Measurements from ENCODE around the gene RPN2. TPM values are rescaled to one million over a fixed set of nuclear protein-coding genes. Genes with fewer than 3 reads are reported as not detected.

RPN2 gene
- total RNA-seq, 4 donors from 2014 or later = 95.2 to 116 (median 109) TPM

DNA sequence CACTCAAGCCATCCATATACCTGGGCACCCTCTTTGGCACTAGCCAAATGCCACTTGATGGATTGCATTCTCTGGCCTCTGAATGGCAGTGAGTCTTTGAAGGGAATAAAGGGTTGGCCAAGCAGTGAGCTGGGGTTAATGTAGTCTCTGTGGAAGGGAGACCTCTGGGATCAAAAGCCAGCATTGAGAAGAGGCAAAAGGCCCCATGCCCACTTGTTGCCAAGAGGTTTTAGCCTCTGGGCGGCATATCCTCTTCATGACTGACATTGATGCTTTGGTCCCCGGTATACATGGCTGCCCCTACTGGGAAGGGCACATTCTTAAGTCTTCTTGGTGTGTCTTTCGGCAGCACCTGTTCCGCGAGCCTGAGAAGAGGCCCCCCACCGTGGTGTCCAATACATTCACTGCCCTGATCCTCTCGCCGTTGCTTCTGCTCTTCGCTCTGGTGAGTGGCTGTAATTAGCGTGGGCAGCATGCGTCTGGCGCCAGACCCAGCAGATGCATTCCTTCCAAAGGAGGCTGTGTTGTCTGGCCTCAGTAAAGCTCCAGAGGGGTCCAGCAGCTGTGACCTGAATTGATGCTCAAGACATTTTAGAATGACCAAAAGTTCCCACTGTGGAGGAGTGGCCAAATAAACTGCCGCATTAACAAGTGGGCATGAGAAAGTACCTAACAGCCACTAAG is 53.0 kb downstream of the RPN2 start:
- peaks cover 0 to 3% (median 0%) of the 10 kb centered on the region in 4 donors for H3K4me1 ChIP-seq
- TF ChIP-seq POLR2A (IDR thresholded peaks at IDR 0.05) = no peak
- TF ChIP-seq, protein P1, sequence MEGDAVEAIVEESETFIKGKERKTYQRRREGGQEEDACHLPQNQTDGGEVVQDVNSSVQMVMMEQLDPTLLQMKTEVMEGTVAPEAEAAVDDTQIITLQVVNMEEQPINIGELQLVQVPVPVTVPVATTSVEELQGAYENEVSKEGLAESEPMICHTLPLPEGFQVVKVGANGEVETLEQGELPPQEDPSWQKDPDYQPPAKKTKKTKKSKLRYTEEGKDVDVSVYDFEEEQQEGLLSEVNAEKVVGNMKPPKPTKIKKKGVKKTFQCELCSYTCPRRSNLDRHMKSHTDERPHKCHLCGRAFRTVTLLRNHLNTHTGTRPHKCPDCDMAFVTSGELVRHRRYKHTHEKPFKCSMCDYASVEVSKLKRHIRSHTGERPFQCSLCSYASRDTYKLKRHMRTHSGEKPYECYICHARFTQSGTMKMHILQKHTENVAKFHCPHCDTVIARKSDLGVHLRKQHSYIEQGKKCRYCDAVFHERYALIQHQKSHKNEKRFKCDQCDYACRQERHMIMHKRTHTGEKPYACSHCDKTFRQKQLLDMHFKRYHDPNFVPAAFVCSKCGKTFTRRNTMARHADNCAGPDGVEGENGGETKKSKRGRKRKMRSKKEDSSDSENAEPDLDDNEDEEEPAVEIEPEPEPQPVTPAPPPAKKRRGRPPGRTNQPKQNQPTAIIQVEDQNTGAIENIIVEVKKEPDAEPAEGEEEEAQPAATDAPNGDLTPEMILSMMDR (IDR thresholded peaks at IDR 0.05) = no peak
- no peaks in the 10 kb centered on the region for H3K27me3 ChIP-seq
- no peaks in the 10 kb centered on the region for H3K9me3 ChIP-seq
- peaks cover 0 to 100% (median 5%) of the 10 kb centered on the region in 3 donors for H3K36me3 ChIP-seq
- H3K27ac ChIP-seq = no peak overlapping the region
- peak in 1 of 3 donors; percentile 24 for DNase-seq
- H3K4me3 ChIP-seq = no peak overlapping the region

DNA sequence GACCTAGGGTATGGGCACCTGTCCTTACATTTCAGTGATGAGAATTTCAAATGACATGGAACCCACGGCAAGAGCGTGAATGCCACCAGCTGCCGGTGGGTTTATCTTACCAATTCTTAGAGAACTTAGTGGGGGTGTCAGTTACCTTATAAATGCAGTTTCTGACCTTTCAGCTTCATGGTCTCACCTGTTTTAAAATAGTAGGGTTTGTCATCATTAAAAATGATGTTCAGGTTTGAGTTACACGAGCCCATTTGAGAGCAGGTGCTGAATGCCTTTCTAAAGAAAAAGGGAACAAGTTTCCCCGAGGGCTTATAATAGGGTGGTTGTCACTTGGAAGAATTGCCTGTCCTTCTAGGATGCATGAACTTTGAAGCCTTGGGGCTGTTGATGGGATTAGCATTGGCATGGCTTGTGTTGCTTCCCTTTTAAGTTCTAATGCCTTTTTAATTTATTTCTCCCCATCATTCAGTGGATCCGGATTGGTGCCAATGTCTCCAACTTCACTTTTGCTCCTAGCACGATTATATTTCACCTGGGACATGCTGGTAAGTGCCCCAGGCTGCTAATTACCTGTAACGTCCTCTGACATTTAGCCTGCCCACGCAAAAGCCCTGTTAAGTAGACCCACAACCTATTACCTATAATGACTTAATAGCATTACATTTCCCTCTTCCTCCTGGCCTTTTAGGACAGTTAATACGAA is 54.6 kb downstream of the RPN2 start:
- peaks cover 0 to 100% (median 6%) of the 10 kb centered on the region in 3 donors for H3K36me3 ChIP-seq
- no peak overlapping the region for H3K4me3 ChIP-seq
- TF ChIP-seq, protein P1 (IDR thresholded peaks at IDR 0.05) = no peak
- TF ChIP-seq POLR2A (IDR thresholded peaks at IDR 0.05) = no peak
- DNase-seq = peak in 1 of 3 donors; percentile 27
- H3K27me3 ChIP-seq = no peaks in the 10 kb centered on the region
- no peaks in the 10 kb centered on the region for H3K9me3 ChIP-seq
- H3K4me1 ChIP-seq = no peaks in the 10 kb centered on the region
- H3K27ac ChIP-seq = no peak overlapping the region

DNA sequence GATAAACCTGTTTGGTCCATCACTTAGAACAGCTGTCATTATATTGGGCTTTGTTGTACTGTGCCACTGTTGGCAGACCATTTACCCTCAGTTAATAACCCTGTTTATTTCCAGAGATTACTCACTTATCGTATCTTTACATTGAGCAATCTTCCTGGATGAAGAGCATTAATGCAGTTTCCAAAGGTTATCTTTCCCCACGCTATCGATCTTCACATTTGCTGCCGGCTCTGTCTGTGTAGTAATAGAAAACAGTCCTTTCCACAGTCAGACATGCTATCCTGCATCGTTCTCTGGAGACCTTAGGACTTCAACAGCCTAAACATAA is 55.1 kb downstream of the RPN2 start:
- no peak overlapping the region for H3K27ac ChIP-seq
- H3K36me3 ChIP-seq = peaks cover 0 to 100% (median 6%) of the 10 kb centered on the region in 3 donors

DNA sequence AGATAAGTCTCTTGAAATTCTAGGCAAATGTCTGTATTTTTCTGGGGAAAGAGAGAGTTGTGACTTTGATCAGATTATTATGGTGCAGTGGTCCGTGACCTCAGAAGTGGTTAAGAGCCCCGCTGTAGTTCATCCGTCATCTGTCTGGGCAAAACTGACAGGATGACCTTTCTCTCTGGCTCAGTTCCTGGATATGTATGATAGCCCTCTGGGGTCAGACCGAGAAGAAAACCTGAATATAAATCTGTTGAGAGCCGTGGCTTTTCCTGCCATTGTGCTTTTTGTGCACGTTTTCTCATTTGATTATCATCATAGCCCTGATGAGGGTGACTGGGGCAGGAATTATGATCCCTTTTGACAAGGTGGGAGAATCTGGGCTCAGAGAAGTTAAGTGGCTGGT is 55.9 kb downstream of the RPN2 start:
- Histone ChIP-seq H3K27ac (no peak overlapping the region), H3K9me3 (no peaks in the 10 kb centered on the region), H3K4me1 (no peaks in the 10 kb centered on the region), H3K27me3 (no peaks in the 10 kb centered on the region), H3K4me3 (no peak overlapping the region), H3K36me3 (peaks cover 0 to 100% (median 6%) of the 10 kb centered on the region in 3 donors)
- no peak for TF ChIP-seq POLR2A (IDR thresholded peaks at IDR 0.05)
- TF ChIP-seq, protein P1 (IDR thresholded peaks at IDR 0.05) = no peak
- peak in 1 of 3 donors; percentile 8 for DNase-seq

More for the DNA sequence above, 55.1 kb downstream of the RPN2 start:
- H3K4me1 ChIP-seq = no peaks in the 10 kb centered on the region
- no peak overlapping the region for H3K4me3 ChIP-seq
- TF ChIP-seq, protein P1 (IDR thresholded peaks at IDR 0.05) = no peak
- TF ChIP-seq POLR2A (IDR thresholded peaks at IDR 0.05) = no peak
- DNase-seq = peak in 1 of 3 donors; percentile 15
- no peaks in the 10 kb centered on the region for H3K9me3 ChIP-seq
- H3K27me3 ChIP-seq = no peaks in the 10 kb centered on the region

DNA sequence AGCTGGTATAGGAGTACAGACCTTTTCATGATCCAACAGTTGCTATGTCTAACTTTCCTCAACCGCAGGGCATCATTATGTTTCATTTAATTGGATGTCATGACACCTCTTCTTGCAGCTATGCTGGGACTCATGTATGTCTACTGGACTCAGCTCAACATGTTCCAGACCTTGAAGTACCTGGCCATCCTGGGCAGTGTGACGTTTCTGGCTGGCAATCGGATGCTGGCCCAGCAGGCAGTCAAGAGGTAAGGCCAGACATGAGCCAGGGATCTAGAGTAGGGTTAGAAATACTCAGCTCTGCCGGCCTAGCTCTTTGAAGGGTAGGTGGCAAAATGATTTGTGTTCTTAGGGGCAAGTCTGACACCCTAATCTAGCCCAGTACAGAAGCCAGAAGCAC is 57.3 kb downstream of the RPN2 start:
- H3K4me3 ChIP-seq = no peak overlapping the region
- H3K36me3 ChIP-seq = peaks cover 0 to 100% (median 6%) of the 10 kb centered on the region in 3 donors
- H3K9me3 ChIP-seq = no peaks in the 10 kb centered on the region
- H3K27ac ChIP-seq = no peak overlapping the region
- TF ChIP-seq, protein P1 (IDR thresholded peaks at IDR 0.05) = no peak
- no peak for TF ChIP-seq POLR2A (IDR thresholded peaks at IDR 0.05)
- DNase-seq = no peak
- H3K27me3 ChIP-seq = no peaks in the 10 kb centered on the region
- no peaks in the 10 kb centered on the region for H3K4me1 ChIP-seq

Measured in Peyer's patch (tissue), 4 donors.